GM08714 (cell line): ENCODE measurements around the gene ABCC3.

Source experiments
- H3K4me3 ChIP-seq: fragments of 200-500 bp; sonication (Bioruptor generic); 2 replicates; pipeline ENCODE4 v1.5.1; 2014; ENCODE audit warnings: mild to moderate bottlenecking, low read length, inconsistent platforms
- ZNF274 ChIP-seq: IDR thresholded peaks from 2 replicates; pipeline ENCODE4 v1.6.1; 2012; ENCODE audit warnings: mild to moderate bottlenecking, low read depth, low read length

ABCC3 gene

GRCh38 chr17:50630524-50631194 is 4.0 kb upstream of the ABCC3 start:
- no peak overlapping the region for H3K4me3 ChIP-seq
- TF ChIP-seq ZNF274, result no peak

- no peak for TF ChIP-seq ZNF274
- no peak overlapping the region for H3K4me3 ChIP-seq
These were observed 3.3 kb upstream of the ABCC3 start for GRCh38 chr17:50631195-50631907.

DNA sequence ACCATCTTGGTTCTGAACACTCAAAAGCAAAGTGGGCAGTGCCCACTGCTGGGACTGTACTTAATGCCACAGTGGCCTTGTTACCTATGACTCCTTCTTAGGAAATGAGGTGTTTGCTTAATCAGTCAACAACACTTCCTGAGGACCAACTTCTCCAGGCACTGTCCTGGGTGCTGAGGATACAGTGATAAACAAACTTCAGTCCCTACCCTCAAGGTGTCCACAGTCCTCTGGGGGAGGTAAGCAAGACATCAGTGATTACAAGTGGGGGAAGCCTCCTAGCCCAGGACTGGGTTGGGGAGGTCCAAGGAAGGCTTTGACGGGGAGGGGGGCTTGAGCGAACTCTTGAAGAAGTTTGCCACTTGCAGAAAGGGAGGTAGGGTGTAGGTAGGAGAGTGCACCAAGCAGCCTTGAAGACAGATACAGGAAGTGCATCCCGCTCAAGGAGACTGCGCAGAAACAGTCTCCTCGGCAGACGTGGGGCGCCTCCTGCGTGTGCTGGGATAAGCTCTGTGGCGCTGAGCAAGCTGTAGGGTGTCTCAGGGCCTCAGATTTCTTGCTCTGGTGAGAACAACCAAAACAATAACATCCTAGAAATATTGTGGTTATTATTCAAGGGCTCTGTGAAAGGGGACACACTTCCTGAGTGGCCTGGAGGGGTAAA is 2.6 kb upstream of the ABCC3 start:
- no peak for TF ChIP-seq ZNF274
- H3K4me3 ChIP-seq, result no peak overlapping the region

DNA sequence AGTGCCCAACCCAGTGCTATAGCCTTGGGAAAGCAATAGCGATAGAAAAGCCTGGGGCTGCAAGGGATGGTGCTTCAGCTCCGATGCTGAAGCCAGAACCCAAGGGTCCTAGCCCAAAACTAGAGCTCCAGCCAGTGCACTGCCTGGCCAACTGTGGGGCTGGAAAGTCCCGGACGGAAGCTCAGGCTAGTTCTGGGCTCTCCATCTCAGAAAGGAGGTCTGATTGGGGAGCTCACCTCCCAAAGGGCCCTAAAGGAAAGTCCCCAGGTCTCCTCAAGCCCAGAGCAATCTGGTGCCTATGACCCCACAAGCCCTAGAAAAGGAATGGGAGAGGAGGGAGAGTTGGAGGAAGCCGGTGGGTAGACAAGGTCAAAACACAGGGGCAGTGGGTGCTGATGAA is 2.0 kb upstream of the ABCC3 start:
- no peak for TF ChIP-seq ZNF274
- no peak overlapping the region for H3K4me3 ChIP-seq

- TF ChIP-seq ZNF274, result no peak
- H3K4me3 ChIP-seq, result no peak overlapping the region
These were observed 998 bp upstream of the ABCC3 start for GRCh38 chr17:50633683-50634082.

DNA sequence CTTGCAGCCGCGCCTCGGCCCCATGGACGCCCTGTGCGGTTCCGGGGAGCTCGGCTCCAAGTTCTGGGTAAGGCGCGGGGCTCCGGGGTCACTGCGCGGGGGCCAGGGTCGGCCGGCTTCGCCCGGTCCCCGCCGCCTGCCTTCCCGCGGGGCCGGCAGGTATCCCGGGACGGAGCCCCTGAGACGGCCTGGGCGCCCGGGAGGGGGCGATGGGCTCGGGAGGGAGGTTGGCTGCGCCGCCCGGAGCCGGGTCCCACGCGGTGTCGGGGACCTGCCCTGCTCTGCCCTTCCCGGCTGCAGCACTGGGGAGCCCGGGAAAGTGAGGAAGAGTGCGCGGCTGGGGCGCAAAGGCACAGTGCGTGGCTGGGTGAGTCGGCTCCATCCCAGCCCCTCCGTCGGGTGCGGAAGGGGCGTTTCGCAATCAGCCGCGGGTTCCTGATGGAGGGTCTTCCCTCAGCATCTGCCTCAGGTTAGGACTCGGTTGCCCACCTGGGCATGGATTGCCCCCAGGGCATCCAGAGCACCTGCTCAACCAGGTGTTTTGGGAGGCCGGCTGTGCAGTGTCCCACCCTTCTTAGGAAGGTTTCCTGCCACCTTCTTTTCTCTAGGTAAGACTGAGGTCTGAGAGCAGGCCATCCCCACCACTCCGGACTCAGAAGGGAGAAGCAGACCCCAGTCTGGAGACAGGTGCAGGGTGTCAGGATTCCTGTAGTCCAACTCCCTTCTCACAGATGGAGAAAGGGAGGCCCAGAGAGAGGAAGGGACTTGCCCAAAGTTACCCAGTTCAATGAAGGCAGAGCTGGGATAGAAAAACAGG is 442 bp downstream of the ABCC3 start:
- H3K4me3 ChIP-seq, result no peak overlapping the region
- no peak for TF ChIP-seq ZNF274

GRCh38 chr17:50635732-50635981 is 976 bp downstream of the ABCC3 start:
- TF ChIP-seq ZNF274, result no peak
- no peak overlapping the region for H3K4me3 ChIP-seq

GRCh38 chr17:50635982-50636803 is 1.5 kb downstream of the ABCC3 start:
- TF ChIP-seq ZNF274, result no peak
- H3K4me3 ChIP-seq, result no peak overlapping the region

DNA sequence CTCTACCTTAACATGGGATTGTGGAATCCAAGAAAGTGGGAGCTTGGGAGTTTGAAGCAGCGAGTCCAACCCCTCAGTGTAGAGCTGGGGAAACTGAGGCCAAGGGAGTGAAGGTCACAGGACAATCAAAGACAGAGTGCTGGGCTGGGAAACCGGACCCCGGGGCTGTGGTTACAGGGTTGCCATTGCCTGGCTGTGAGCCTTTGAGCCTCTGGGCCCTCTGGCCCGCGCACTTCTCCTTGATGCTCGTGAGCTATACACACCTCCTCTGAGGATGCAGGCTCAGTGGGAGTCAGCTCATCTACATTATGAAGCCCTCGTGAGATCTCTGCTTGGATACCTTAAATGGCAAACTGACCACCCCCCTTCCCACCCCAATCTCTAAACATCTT is 2.1 kb downstream of the ABCC3 start:
- no peak for TF ChIP-seq ZNF274
- H3K4me3 ChIP-seq, result no peak overlapping the region

DNA sequence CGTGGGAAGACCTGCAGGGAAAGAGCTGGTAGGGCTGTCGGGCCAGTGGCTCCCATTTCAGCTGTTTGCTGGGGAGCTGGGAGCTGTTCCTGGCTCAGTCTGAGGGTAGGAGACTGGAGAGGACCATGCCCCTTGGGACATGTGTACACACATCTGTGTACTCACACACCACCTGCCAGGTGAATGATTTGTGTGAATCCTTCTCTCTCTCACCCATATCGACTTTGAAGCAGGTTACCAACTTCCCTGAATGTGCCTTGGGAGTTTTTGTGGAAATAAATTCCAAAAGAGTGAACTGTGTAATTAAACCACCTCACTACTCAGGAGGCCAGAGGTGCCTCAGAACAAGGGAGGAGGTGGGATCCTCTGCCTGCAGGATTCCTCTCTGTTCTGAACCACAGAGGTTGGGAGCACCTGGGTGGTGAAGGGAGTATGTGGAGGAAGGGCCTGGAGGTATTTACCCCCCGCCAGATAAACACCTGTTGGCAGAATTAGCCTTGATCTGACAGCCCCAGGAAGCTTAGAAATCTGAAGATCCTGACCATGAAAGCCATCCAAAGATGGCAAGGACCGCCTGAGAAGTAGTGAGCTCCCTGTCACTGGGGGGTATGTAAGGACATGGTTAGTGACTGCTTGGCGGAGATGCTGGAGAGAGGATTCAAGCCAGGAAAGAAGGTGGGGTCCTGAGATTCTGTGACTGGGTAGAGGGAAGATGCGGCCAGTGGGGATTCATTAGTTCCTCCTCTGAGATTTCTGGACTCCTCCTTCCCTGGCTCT is 3.3 kb downstream of the ABCC3 start:
- no peak for TF ChIP-seq ZNF274
- no peak overlapping the region for H3K4me3 ChIP-seq

- no peak for TF ChIP-seq ZNF274
These were observed 3.9 kb downstream of the ABCC3 start for GRCh38 chr17:50638606-50638965.

GRCh38 chr17:50638966-50639713 is 4.5 kb downstream of the ABCC3 start:
- H3K4me3 ChIP-seq, result no peak overlapping the region
- no peak for TF ChIP-seq ZNF274

More at GRCh38 chr17:50638606-50638965, 3.9 kb downstream of the ABCC3 start:
- no peak overlapping the region for H3K4me3 ChIP-seq
